Stimulated activated CD4-positive, alpha-beta T cell treated with anti-CD3 and anti-CD28 coated beads, Interleukin-15, amount 100 ng/mL, for 1 hour (primary cell): ENCODE measurements around the gene SOHLH1.

Experiments used
- DNase-seq, 2 donors: peaks; one replicate each; pipeline ENCODE4 v3.0.0-alpha.2; 2020; ENCODE audit warnings: low read depth in 1 of 2, low spot score in 1 of 2

Gene SOHLH1

GRCh38 chr9:135704483-135704882, 5.2 kb upstream of the SOHLH1 start:
- DNase-seq, result no peak

DNA sequence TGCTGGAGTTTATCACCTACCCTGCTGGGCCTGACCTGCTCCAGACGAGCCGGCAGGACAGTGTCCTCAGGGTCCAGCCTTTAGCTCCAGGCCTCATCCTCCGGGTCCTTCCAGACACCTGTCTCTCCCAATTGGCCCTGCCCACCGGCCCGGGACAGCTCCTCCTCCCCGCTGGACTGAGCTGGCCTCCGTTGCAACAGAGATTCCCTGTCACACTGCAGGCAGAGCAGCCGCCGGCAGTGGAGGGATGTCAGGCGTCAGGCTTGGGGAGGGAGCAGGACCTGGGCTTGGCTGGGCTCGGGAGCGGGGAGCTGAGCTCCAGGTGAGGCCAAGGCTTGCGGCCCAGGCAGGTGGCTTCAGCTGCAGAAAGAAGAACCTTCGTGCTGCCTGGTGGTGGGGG, 4.4 kb upstream of the SOHLH1 start:
- no peak for DNase-seq

- peak; percentile 8 to 54 for DNase-seq
Observed at GRCh38 chr9:135701959-135702721, 2.9 kb upstream of the SOHLH1 start, which contains the start of gene KCNT1. TSS of gene KCNT1 (plus strand) at chr9:135702185. CDS start at chr9:135702259, 74 bp downstream.

DNA sequence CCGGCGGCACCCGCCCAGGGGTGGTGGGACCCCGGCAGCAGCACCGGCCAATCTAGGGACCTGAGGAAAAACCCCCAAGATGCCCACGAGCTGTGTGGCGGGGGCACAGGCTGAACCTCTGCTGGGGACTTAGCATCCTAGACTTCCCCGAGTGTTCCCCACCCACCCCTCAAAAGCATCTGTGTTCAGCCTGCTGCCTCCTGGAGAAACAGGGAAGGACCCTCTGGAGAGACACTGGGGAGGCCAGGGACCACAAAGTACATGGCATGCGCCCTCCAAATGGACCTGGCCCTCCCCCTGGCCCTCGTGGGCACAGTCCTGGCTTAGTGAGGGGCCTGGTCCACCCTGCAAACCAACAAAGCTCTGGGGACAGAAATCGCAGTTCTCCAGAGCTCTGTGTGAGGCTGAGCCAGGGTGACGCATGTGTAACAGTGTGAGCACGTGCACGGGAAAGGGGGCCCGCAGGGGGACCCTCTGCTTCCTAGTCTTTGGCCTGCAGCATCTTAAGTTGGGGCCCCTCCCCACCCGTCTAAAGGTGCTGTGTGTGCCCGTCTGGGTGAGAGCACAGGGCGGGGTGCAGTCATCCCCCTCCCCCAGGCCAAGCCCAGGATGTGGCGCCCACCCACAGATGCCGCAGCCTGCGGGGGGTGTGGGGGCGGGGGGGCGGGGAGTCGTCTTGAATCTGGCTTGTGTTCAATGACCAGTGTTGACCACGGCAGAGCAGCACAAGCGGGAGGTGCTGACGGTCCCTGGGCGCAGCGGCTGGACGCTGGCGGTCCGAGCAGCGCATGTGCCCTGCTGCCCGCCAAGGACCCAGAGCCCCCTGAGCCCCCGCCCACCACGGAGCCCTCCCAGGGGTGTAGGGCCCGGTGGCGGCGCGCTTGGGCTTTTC, 2.0 kb upstream of the SOHLH1 start:
- DNase-seq, result no peak

GRCh38 chr9:135700525-135700924, 1.2 kb upstream of the SOHLH1 start:
- no peak for DNase-seq

DNA sequence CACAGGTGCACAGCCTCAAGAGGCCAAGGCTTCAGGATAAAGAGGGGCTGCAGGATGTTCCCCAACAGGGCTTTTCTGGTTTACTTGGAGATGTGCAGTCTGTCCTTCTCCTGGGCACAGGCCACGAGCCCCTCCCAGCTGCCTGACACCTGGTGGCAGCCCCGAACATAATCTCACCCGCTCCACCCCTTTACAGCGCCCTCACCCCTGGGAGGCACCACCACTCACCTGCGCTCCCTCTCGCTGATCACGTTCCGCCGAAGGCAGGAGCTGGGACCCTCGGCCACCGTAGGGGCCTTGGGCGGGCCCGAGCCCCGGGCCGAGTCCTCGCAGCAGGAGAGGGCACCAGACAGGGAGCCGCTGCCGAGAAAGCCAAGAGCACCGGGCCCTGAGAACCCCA, 514 bp downstream of the SOHLH1 start:
- DNase-seq, result no peak

- no peak for DNase-seq
Observed at GRCh38 chr9:135698236-135698635, 1.0 kb downstream of the SOHLH1 start.

- DNase-seq, result no peak
Observed at GRCh38 chr9:135697226-135697625, 2.1 kb downstream of the SOHLH1 start.

- no peak for DNase-seq
Observed at GRCh38 chr9:135696446-135696845, 2.8 kb downstream of the SOHLH1 start.

- no peak for DNase-seq
Observed at GRCh38 chr9:135695642-135696041, 3.6 kb downstream of the SOHLH1 start.

DNA sequence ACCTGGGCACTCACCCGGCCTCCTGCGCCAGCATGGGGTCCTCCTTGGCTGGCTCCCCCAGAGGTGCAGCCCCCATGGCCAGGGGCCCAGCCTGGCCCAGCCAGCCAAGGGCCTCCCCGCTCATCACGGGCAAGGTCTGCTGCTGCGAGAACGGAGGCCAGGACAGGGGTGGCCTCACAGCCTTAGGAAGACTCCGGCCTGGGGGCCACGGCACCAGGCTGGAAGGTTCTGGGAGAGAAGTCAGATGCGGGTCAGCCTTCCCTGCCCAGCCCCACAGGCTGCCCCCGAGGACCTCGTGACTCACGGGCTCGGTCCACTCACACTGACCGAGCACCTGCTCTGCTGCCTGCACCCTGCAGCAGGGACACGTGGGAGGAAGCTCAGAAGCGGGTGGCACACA, 4.2 kb downstream of the SOHLH1 start:
- no peak for DNase-seq

DNA sequence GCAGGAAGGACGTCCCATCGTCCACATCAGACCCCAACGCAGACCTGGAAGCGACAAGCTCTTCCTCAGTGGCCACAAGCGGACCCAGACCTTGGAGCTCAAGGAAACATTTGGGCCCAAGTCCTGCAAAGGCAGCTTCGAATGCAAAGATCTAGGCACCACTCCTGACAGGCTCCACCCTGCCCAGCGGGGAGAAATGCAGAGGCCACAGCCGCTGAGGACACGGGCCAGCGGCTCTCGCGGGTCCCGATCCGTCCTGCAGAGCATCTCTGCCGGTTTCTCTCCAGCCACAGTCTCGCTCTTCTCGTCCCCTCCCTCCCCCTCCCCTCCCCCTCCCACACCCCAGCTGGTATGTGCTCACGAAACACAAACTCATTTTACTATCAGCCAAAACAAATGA, 4.9 kb downstream of the SOHLH1 start:
- DNase-seq, result no peak

DNA sequence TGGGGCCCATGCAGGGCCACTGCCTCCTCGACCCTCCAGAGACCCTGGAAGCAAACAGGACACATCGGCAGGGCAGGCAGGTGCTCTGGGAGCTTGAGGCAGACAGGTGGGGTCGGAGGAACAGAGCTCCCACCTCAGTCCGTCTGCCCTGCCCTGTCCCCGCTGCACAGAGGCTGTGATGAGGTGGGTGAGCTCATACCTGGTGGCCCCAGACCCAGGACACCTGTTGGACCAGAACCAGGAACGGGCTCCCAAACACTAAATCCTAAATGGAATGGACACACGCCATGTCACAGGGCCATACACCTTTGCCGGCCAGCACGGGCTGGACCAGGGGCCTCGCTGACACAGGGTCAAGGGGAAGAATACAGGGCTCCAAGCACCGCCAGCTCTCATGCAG, 5.5 kb downstream of the SOHLH1 start:
- DNase-seq, result no peak

DNA sequence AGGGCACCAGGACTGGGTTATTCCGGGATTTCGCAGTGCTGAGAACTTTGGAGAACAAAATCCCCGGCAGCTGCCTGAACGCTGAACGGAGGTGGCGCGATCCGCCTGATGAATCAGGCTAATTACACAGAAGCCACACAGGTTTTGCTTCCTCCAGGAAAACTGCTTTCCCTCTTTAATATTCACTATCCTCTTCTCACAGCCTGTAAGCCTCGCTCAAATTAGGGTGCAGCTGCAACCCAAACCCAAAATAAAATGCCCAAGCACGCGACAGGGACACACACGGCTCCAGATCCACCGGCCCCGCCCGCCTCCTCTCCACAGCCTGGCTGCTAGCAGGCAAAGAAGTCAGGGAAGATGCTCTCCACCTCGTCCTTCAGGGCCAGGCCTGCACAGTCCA, 6.0 kb downstream of the SOHLH1 start:
- no peak for DNase-seq

DNA sequence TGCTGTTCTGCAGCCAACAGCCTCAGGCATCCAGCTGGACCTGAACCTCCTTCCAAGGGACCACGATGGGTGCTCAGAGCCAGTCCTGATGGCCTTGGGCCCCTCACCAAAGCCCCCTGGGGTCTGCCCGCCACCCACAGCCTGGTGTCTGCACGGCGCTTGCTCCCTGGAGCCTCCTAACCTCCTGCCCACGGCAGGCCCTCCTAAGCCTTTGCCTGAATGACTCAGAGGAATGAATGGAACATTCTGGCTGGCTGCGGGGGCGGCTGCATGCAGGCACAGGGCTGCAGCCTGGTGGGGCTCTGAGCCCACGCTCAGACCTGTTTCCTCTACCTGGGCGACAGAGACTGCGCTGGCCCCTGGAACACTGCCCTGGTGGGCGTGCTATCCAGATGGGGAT, 6.9 kb downstream of the SOHLH1 start:
- DNase-seq, result no peak

DNA sequence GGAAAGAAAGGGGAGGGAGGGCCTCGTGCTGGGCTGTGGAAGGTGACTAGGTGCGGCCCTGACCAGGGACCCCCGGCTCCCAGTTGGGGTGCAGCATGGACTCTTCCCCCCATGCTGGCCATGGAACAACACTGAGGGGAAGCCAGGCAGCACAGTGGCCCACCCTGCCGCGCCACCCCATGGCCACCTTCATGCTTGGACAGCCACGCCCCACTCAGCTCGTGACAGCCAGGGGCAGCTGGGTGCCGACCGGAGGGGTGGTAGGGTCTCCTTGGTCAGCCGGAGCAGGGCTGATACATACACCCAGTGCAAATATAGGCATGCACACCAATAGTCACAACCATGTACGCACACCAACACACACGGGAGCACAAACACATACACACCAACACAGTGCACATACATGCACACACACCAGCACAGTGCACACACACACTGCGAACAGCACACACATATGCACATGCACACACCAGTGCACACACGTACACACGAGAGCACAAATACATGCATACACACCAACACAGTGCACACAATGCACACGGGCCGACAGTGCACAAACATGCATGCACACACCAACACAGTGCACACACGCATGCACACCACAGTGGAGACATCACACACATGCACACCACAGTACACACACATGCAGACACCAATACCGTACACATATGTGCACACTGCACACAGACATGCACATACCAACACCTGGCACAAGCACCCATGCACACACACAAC, 8.3 kb downstream of the SOHLH1 start:
- DNase-seq, result no peak

- DNase-seq, result no peak
Observed at GRCh38 chr9:135689011-135689410, 10.3 kb downstream of the SOHLH1 start.

- DNase-seq, result no peak
Observed at GRCh38 chr9:135687216-135687615, 12.1 kb downstream of the SOHLH1 start.

GRCh38 chr9:135684691-135685090, 14.6 kb downstream of the SOHLH1 start:
- no peak for DNase-seq

DNA sequence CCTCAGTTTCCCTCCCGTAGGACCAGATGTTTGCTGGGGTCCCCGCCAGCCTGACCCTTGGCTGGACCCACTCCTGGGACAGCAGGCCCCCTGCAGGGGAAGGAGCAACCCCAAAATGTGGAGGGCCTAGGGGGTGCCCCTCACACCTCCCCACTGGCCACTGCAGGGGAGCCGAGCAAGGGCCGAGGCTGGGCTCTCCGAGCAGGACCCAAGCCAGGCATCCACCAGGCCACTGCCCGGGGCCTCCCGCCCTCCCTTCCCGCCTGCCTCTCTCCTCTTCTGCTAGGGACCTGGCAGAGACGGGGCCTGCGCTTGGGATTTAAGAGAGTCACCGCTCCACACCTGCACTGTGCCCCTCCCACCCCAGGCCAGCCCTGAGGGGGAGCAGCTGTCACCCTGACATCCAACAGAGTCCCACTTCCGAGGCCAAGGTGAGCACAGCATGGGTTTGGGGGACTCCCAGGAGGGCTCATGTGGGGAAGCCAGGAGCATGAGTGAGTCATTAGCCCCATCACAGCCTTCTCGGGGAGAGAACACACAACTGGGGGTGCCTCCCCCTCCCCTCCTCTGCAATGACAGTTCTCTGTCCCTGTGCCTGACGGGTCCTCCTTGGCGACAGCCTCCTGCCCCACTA, 15.8 kb downstream of the SOHLH1 start:
- no peak for DNase-seq

DNA sequence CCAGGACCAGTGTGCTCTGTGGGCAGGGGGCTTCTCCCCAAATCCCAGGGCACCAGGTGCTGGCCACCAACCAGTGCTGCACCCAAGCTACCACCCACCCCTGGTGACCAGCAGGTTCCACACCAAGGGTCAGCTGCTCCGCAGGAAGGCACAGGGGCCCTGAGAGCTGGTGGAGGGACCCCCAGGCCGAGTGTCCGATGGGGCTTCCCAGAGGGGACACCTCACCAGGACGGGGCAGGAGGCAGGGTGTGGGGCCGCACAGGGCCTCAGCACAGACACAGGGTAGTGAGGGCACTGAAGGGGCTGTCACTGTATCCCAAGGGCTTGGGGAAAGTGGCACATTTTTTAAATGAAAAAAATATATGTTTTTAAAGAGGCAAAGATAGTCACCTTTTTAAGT, 18.1 kb downstream of the SOHLH1 start:
- DNase-seq, result no peak
